Fibroblast of mammary gland (primary cell): ENCODE results near the gene CHRNE.

ENCODE experiments used
- DNase-seq: peaks from one replicate; pipeline ENCODE4 v3.0.0-alpha.2; 2010; ENCODE audit warnings: low read depth
- H3K4me3 ChIP-seq: 2 replicates; pipeline ENCODE4 v1.5.1; 2011; ENCODE audit warnings: low read depth, mild to moderate bottlenecking, low read length, moderate library complexity; ENCODE audit not compliant: control insufficient read depth
- CTCF ChIP-seq: conservative IDR thresholded peaks from 2 replicates; pipeline ENCODE4 v1.5.1; 2011; ENCODE audit warnings: low read depth, low read length, inconsistent platforms; ENCODE audit not compliant: control insufficient read depth, insufficient read depth

CHRNE gene

DNA sequence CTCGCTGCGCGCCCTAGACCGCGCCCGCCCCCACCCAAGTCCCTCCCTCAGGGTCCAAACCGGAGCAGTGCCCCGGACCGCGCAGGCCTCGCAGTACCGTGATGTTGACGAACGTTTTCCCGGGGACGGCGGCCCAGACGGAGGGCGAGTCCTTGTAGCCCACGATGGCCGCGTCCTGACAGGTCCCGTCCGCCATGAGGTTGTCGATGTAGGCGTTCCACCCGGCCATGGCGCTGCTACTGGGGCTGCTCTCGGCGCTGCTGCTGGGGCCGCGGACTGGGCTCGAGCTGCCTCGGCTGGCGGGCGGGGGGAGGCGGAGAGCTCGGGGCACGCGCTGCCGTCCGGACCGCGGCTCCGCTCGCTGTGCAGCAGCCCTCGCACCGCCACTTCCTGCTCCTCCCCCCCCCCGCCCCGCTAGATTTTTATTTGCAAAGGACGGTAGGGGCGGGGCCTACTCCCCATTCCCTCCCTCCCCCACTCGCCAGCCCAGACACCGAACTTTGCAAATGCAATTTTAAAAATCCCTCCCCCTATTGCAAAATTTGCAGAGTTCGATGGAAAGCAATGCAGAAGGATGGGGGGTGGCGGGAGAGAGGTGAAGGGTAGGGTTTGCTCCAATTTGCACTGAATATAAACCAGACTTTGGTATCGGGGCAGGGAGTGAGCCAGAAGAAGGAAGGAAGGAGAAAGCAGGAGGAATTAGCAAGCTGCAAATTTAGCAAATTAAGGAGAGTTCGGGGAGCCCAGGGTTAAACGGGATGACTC lies 45.5 kb upstream of the CHRNE start, which contains the start of gene PFN1:
Gene PFN1, minus strand, starts transcription at position 365 of the 765 bp plus-strand sequence. Its CDS starts 136 bp downstream, at position 229.
- TF ChIP-seq CTCF: no peak
- H3K4me3 ChIP-seq: peak within 1 kb of the TSS; percentile 90
- DNase-seq: peak; percentile 91

- H3K4me3 ChIP-seq: peak overlapping the region; percentile 90
- peak; percentile 39 for DNase-seq
- TF ChIP-seq CTCF: no peak
Observed at GRCh38 chr17:4947411-4948165, 44.7 kb upstream of the CHRNE start.

GRCh38 chr17:4947010-4947410 lies 44.1 kb upstream of the CHRNE start:
- peak overlapping the region; percentile 90 for H3K4me3 ChIP-seq
- DNase-seq: no peak
- TF ChIP-seq CTCF: no peak

DNA sequence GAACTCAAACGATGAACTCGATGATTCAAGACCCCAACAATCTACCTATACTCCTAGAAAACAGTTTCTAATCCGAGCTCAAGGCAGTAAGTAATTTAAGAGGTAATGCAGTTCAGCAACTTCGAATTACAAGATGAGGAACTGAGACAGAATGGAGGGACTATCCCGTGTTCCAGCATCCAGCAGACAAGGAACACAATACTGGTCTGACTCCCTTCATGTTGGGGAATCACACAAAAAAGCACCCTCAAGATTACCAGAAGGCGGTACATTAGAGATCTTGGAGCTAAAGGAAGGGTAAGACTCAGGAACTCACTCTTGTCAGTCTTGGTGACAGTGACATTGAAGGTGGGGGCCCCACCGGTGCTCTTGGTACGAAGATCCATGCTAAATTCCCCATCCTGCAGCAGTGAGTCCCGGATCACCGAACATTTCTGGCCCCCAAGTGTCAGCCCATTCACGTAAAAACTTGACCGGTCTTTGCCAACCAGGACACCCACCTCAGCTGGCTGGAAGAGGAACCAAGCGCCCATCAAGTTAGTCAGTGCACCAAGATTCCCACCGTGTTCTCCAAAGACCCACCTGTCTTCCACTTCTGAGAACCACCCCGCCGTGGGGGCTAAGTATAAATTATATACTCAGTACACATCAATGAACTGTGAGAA lies 43.5 kb upstream of the CHRNE start:
- no peak for TF ChIP-seq CTCF
- H3K4me3 ChIP-seq: peak overlapping the region; percentile 90
- DNase-seq: no peak

GRCh38 chr17:4945944-4946280 lies 43.0 kb upstream of the CHRNE start:
- no peak for TF ChIP-seq CTCF
- H3K4me3 ChIP-seq: peak overlapping the region; percentile 90
- no peak for DNase-seq

- DNase-seq: peak; percentile 94
- TF ChIP-seq CTCF: no peak
- H3K4me3 ChIP-seq: peak overlapping the region; percentile 90
Observed at GRCh38 chr17:4945176-4945943, 42.5 kb upstream of the CHRNE start.
